ENCODE measurements around the gene ATAD5.
"Not testable (repeated sequence)": the region's sequence is repeated elsewhere in the genome, so short reads cannot be mapped to it uniquely, and the experiment has no call there.

Gene ATAD5

GRCh38 chr17:30910151-30910550 is 78.4 kb downstream of the ATAD5 start:
- DNase-seq (ENCODE audit: low read depth in 2 of 2), result not testable (repeated sequence)

- no peak for DNase-seq (ENCODE audit: low read depth in 2 of 2)
Observed at GRCh38 chr17:30913955-30914354, 82.2 kb downstream of the ATAD5 start.

- DNase-seq (ENCODE audit: low read depth in 2 of 2), result no peak
Observed at GRCh38 chr17:30915833-30916611, 84.3 kb downstream of the ATAD5 start.

- no peak for DNase-seq (ENCODE audit: low read depth in 2 of 2)
Observed at GRCh38 chr17:30917050-30917449, 85.3 kb downstream of the ATAD5 start.

GRCh38 chr17:30920282-30920681 is 88.5 kb downstream of the ATAD5 start:
- DNase-seq (ENCODE audit: low read depth in 2 of 2), result no peak

- DNase-seq (ENCODE audit: low read depth in 2 of 2), result no peak
Observed at GRCh38 chr17:30920683-30921543, 89.1 kb downstream of the ATAD5 start.

- no peak for DNase-seq (ENCODE audit: low read depth in 2 of 2)
Observed at GRCh38 chr17:30921544-30922196, 89.9 kb downstream of the ATAD5 start, which contains the start of gene ADAP2. TSS of gene ADAP2 (plus strand) at chr17:30921945. CDS start at chr17:30922015, 70 bp downstream.

- DNase-seq (ENCODE audit: low read depth in 2 of 2), result no peak
Observed at GRCh38 chr17:30922235-30923030, 90.7 kb downstream of the ATAD5 start.

GRCh38 chr17:30924341-30924740 is 92.6 kb downstream of the ATAD5 start:
- DNase-seq (ENCODE audit: low read depth in 2 of 2), result no peak

- DNase-seq (ENCODE audit: low read depth in 2 of 2), result no peak
Observed at GRCh38 chr17:30926516-30926915, 94.8 kb downstream of the ATAD5 start.

- no peak for DNase-seq (ENCODE audit: low read depth in 2 of 2)
Observed at GRCh38 chr17:30927756-30928155, 96.0 kb downstream of the ATAD5 start.

GRCh38 chr17:30928584-30928983 is 96.8 kb downstream of the ATAD5 start:
- DNase-seq (ENCODE audit: low read depth in 2 of 2), result no peak

GRCh38 chr17:30929081-30929633 is 97.4 kb downstream of the ATAD5 start:
- DNase-seq (ENCODE audit: low read depth in 2 of 2), result no peak

GRCh38 chr17:30929861-30930260 is 98.1 kb downstream of the ATAD5 start:
- DNase-seq (ENCODE audit: low read depth in 2 of 2), result not testable (repeated sequence)

- DNase-seq (ENCODE audit: low read depth in 2 of 2), result no peak
Observed at GRCh38 chr17:30930495-30930894, 98.7 kb downstream of the ATAD5 start.

- not testable (repeated sequence) for DNase-seq (ENCODE audit: low read depth in 2 of 2)
Observed at GRCh38 chr17:30931582-30931981, 99.8 kb downstream of the ATAD5 start.

- DNase-seq (ENCODE audit: low read depth in 2 of 2), result no peak
Observed at GRCh38 chr17:30933966-30934365, 102.2 kb downstream of the ATAD5 start.

- no peak for DNase-seq (ENCODE audit: low read depth in 2 of 2)
Observed at GRCh38 chr17:30939051-30939689, 107.4 kb downstream of the ATAD5 start.

GRCh38 chr17:30942308-30943079 is 110.7 kb downstream of the ATAD5 start:
- no peak for DNase-seq (ENCODE audit: low read depth in 2 of 2)

Measured in stimulated activated CD4-positive, alpha-beta T cell treated with anti-CD3 and anti-CD28 coated beads, Interleukin-4, amount 100 ng/mL, for 48 hours (primary cell).